Raji (cell line): Measurements from ENCODE around the gene PUM1.

Experiments
- POLR2A ChIP-seq: IDR thresholded peaks from 2 replicates; pipeline ENCODE4 v1.6.1; 2011; ENCODE audit warnings: low read depth, low read length, control low read depth; ENCODE audit not compliant: insufficient read depth

PUM1 gene

DNA sequence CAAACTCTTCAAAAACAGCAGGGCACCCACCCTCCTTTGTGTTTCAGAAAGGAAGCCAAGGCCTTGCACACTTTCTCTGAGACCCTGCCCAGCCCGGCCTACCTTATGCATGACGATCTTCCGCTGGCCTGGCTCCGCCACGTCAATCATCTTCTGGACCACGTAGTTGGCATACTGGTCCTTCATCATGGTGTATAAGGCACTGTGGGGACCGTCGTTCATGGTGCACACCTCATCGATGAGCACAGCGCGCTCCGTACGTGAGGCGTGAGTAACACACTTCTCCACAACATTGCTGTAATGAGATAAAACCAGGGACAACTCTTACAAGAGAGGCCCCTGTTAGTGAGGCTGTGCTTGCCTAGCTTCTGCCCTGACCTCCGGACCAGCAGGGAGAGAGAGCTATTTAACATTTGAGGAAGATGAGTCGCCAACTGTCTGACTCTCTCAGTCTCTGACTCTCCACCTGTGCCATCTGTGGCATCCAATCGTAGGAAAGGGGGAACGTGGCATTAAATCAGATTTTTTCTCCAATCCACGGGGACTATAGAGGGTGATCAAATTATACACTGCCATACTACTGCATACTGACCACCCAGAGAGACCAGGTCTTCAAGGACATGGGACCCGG, 128.9 kb downstream of the PUM1 start:
- no peak for TF ChIP-seq POLR2A

GRCh38 chr1:30934613-30935012, 130.9 kb downstream of the PUM1 start:
- no peak for TF ChIP-seq POLR2A

DNA sequence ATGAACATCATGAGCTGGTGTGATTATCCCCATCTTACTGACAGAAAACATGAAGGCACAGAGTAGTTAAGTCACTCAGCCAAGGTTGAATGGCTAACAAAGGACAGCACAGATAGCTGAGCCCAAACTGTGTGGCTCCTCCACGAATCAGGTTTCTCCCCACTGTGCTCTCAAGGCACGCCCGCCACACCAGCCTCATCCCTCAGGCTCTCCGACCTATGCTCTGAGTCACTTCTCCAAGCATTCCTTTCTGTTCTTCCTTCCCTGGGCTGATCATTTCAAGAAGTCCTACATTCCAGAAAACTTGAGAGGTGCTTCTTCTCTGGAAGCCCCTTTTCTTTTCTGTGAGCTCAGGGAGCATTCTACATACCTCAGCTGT, 131.7 kb downstream of the PUM1 start:
- TF ChIP-seq POLR2A: no peak

- no peak for TF ChIP-seq POLR2A
Observed at GRCh38 chr1:30930631-30931173, 134.8 kb downstream of the PUM1 start.

GRCh38 chr1:30929944-30930525, 135.5 kb downstream of the PUM1 start:
- TF ChIP-seq POLR2A: no peak

DNA sequence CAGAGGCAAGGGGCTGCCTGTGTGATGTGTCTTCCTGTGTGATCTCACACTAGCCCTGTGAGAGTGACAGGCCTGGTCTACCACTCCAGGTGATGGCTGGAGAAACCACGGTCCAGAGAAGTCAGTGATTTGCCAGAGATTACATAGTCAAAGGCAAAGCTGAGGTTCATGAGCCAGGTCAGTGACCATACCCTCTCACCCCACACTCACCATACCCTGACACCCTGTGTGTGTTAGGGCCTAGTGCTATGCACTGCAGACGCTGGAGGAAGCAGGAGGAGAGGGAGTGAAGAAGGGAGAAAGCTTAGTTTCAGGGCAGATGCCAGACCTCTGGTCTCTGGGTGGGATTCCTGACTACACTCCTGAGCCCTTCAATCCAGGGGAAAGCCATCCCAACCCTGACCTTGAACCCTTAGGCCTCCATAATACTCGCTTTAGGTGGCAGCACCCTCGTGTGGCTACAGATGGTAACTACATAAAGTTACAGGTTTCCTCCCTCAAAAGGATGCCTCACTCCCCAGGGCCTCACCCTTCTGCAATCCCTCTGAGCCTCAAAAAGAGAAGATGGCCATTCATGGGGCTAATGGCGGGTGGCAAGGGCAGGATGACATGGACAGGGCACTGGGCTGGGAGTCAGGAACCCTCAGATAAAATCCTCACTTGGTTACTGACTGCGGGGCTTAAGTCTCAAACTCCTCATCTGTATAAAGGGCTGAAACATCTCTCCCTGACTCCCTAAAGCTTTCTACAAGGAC, 136.2 kb downstream of the PUM1 start:
- TF ChIP-seq POLR2A: no peak

DNA sequence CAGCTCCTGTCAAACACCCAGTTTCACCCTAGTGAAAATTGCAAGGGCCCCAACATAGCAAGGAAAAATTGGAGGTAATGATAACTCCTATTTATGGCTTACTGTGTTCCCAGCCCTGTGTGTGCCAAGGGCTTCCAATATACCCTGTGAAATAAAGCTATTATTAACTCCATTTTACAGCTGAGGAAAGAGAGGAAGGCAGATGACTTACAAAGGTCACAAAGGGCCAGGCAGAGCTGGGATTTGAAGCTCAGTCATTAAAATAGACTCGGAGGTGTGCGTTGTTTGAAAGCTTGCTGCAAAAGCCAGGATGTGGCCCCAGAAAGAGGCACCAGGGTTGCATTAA, 136.8 kb downstream of the PUM1 start:
- no peak for TF ChIP-seq POLR2A

DNA sequence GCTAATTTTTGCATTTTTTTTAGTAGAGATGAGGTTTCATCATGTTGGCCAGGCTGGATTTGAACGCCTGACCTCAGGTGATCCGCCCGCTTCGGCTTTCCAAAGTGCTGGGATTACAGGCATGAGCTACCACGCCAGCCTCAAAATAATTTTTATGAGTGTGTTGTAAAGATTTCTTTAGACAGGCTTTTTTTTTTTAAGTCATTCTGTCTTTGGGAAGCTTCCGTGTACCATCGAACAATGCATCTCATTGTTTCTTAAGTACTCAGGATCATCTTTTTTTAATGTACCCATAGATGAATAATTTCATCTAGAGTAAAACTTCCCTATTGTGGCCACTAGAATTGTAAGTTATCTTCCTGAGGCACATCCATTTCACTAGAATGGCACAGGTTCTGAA, 137.3 kb downstream of the PUM1 start:
- TF ChIP-seq POLR2A: no peak

DNA sequence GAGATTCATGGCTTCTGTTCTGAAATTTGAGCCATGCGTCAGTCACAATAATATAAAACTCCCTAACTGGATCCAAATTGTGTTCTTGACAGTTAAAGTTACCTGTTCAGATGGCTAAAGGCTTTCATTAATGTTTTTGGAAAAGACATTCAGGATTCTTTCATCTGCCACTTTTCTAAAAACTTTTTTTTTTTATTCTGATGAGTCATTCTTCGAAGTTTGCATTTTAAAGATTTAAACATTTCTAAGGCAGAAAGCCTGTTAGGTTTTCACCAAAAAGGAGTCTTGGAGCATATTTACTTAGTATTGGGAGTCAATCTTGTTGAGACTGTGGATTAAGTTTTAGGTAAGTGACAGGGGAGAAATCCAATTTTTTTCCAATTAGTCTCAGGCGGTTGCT, 138.1 kb downstream of the PUM1 start:
- TF ChIP-seq POLR2A: no peak

- TF ChIP-seq POLR2A: no peak
Observed at GRCh38 chr1:30923597-30923996, 141.9 kb downstream of the PUM1 start.

DNA sequence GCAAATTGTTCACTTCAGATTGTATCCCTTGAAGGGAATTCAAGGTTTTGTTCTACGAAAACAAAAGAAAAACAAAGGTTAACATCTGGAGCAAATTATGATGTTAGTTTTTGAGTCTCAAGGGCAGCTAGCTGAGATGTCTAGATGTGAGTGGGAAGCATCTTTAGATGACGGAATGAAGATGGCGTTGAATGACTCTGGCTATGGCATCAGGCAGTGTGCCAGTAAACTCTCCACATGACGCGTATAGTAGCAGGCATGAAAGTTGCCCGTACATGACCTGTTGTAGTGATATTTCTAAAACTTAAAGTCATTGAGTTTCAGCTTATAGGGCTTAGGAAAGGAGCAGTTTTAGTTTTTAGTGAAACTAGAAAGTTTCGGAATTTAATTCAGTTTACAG, 144.7 kb downstream of the PUM1 start:
- no peak for TF ChIP-seq POLR2A

GRCh38 chr1:30919025-30919881, 146.3 kb downstream of the PUM1 start:
- TF ChIP-seq POLR2A: no peak

DNA sequence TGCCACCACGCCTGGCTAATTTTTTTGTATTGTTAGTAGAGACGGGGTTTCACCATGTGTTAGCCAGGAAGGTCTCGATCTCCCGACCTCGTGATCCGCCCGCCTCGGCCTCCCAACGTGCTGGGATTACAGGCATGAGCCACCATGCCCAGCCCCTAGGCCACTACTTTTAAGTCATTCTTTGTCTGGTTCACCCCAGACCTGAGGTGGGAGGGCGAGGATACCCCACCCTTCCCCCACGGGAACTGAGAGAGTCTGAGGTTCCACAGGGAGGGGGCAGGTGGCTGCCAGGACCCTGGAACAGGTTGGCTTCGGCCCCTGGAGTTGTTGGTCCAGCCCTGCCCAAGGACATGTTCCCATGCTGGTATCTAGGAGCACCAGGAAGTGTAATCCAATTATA, 149.2 kb downstream of the PUM1 start:
- TF ChIP-seq POLR2A: no peak

DNA sequence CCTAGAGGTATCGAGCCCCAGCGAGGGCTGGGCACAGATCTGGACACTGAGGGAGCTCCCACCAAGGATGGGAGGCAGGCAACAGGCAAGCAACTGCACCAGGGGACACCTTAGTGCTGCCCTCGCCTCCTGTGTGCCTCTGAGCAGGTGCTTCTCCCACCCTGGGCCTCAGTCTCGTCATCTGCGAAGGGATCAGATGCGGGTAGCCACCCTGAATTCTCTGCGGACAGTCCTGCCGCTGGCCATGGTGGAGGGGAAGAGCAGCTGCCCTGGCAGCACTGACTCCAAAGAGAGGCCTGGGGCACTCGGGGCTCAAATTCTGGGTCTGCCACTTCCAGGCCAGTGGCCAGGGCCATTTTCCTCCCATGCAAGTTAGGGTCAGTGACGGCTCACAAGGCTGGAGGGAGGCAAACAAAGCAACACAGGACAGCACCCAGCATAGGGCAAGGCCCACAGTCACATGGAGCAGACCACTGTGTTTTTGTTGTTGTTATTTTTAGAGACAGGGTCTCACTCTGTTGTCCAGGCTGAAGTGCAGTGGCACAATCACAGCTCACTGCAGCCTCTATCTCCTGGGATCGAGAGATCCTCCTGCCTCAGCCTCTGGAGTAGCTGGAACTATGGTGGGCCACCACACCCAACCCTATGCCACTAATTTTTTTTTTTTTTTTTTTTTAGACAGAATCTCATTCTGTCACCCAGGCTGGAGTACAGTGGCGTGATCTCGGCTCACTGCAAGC, 149.9 kb downstream of the PUM1 start:
- no peak for TF ChIP-seq POLR2A

DNA sequence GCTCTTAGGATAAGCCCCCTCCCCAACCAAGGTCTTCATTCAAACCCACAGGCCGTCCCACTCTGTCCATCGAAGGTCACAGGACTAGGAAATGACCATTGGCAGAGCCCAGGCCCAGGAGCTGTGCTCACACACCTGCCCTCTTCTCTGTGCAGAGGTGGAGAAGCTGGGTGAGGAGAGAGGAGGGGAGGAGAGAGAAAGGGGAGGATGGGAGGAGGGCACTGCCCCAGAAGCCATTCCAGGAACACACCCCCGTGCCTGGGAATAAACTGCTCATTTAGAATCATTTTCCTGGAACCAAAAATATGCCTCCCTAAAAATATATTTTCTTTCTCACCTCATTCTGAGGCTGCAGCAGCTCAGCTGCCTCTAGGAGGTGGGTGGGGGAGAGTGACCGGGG, 150.6 kb downstream of the PUM1 start:
- TF ChIP-seq POLR2A: no peak
